Mesendoderm (in vitro differentiated cells): ENCODE measurements around the gene KRT6C.
A peak's percentile ranks its signal among the peaks of the same experiment; 100 is the strongest.

Experiments used
- DNase-seq: peaks from one replicate; pipeline ENCODE4 v3.0.0; 2013
- H2AK5ac ChIP-seq: 2 replicates; pipeline ENCODE4 v1.6.1; 2013; ENCODE audit warnings: low read length, inconsistent platforms
- H2BK120ac ChIP-seq: 2 replicates; pipeline ENCODE4 v1.6.1; 2013; ENCODE audit warnings: low read depth, mild to moderate bottlenecking, low read length, moderate library complexity, mixed read lengths
- H2BK15ac ChIP-seq: replicated peaks from 2 replicates; pipeline ENCODE4 v1.6.1; 2013; ENCODE audit warnings: low read depth, mild to moderate bottlenecking, moderate library complexity
- H2BK5ac ChIP-seq: 2 replicates; pipeline ENCODE4 v1.6.1; 2013; ENCODE audit warnings: low read length, inconsistent platforms
- H3K18ac ChIP-seq: 2 replicates; pipeline ENCODE4 v1.6.1; 2013; ENCODE audit warnings: mild to moderate bottlenecking, low read length, mixed read lengths
- H3K23ac ChIP-seq: one replicate; pipeline ENCODE4 v1.6.1; 2013; ENCODE audit warnings: low read length
- H3K27ac ChIP-seq: 2 replicates; pipeline ENCODE4 v1.5.1; 2013; ENCODE audit warnings: low read depth, mild to moderate bottlenecking, inconsistent platforms, low read length, moderate library complexity
- H3K27me3 ChIP-seq: 2 replicates; pipeline ENCODE4 v1.6.1; 2013; ENCODE audit warnings: low read length, control low read depth, mild to moderate bottlenecking, inconsistent platforms; ENCODE audit not compliant: insufficient read depth, poor library complexity
- H3K36me3 ChIP-seq: 2 replicates; pipeline ENCODE4 v1.6.1; 2013; ENCODE audit warnings: low read length, inconsistent platforms; ENCODE audit not compliant: control insufficient read depth, insufficient read depth
- H3K4ac ChIP-seq: one replicate; pipeline ENCODE4 v1.6.1; 2013; ENCODE audit warnings: low read depth, mild to moderate bottlenecking, low read length, moderate library complexity
- H3K4me1 ChIP-seq: 2 replicates; pipeline ENCODE4 v1.6.1; 2013; ENCODE audit warnings: low read depth, low read length, inconsistent platforms; ENCODE audit not compliant: control insufficient read depth
- H3K4me2 ChIP-seq: 2 replicates; pipeline ENCODE4 v1.6.1; 2013; ENCODE audit warnings: low read length
- H3K4me3 ChIP-seq: 2 replicates; pipeline ENCODE4 v1.5.1; 2013; ENCODE audit warnings: mild to moderate bottlenecking, low read length
- H3K56ac ChIP-seq: one replicate; pipeline ENCODE4 v1.6.1; 2013; ENCODE audit warnings: low read length
- H3K79me1 ChIP-seq: 2 replicates; pipeline ENCODE4 v1.6.1; 2013; ENCODE audit warnings: low read length, inconsistent platforms
- H3K79me2 ChIP-seq: 2 replicates; pipeline ENCODE4 v1.6.1; 2013; ENCODE audit warnings: mild to moderate bottlenecking, low read length; ENCODE audit not compliant: control insufficient read depth, insufficient read depth
- H3K9ac ChIP-seq: 2 replicates; pipeline ENCODE4 v1.6.1; 2013; ENCODE audit warnings: low read length, inconsistent platforms
- H4K5ac ChIP-seq: one replicate; pipeline ENCODE4 v1.6.1; 2013; ENCODE audit warnings: low read length
- H4K8ac ChIP-seq: one replicate; pipeline ENCODE4 v1.6.1; 2013; ENCODE audit warnings: low read depth, mild to moderate bottlenecking, control low read depth, low read length, moderate library complexity
- WGBS: extraction: QIAGEN DNeasy Blood & Tissue Kit; methylation state at CpG from one replicate; pipeline ENCODE4 v1.1.7; 2013; ENCODE audit warnings: low lambda C conversion rate, missing lambda C conversion rate; ENCODE audit not compliant: insufficient coverage; ENCODE audit errors: extremely low coverage; 5-methylcytosine and 5-hydroxymethylcytosine counted together

The KRT6C gene

DNA sequence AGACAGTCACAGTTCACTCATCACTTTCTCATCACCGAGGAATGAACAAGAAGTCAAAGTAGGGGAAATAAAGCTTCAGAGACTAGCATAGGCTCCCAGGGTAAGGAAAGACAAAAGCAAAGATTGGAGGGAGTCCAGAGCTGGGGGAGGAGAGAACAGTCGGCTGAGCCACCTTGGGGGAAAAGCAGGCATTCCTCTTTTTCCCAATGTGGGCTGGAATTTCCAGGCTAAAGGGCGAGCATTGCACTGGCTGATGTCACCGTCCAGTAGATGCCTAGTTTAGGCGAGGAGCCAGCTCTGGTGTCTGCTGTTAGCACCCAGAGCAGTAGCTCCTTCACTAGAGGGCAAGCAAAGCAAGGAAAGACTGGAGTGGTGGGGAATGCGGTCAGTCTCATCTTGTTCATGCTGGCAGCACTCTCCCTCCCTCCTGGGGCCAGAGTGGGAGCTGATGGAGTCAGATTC is 31.0 kb downstream of the KRT6C start:
- peak; percentile 87 for DNase-seq
- no peaks in the 10 kb centered on the region for H3K79me1 ChIP-seq
- no peak overlapping the region for H3K18ac ChIP-seq
- no peak overlapping the region for H4K5ac ChIP-seq
- peaks cover 4% of the 10 kb centered on the region for H3K4me1 ChIP-seq
- H3K9ac ChIP-seq: no peak overlapping the region
- H2BK15ac ChIP-seq: no peak overlapping the region
- H3K79me2 ChIP-seq: no peaks in the 10 kb centered on the region
- no peak overlapping the region for H3K27ac ChIP-seq
- WGBS: no CpG with 5 or more reads among the region's 6 CpGs
- H3K36me3 ChIP-seq: no peaks in the 10 kb centered on the region
- H3K4me3 ChIP-seq: no peak overlapping the region
- no peak overlapping the region for H2AK5ac ChIP-seq
- peak overlapping the region; percentile 49 for H3K56ac ChIP-seq
- no peak overlapping the region for H3K4ac ChIP-seq
- H3K27me3 ChIP-seq: no peaks in the 10 kb centered on the region
- no peak overlapping the region for H2BK120ac ChIP-seq
- H4K8ac ChIP-seq: no peak overlapping the region
- no peak overlapping the region for H3K23ac ChIP-seq
- no peak overlapping the region for H2BK5ac ChIP-seq
- H3K4me2 ChIP-seq: no peak overlapping the region

GRCh38 chr12:52441320-52441911 is 32.2 kb downstream of the KRT6C start:
- H4K5ac ChIP-seq: no peak overlapping the region
- no peak overlapping the region for H3K9ac ChIP-seq
- H3K36me3 ChIP-seq: no peaks in the 10 kb centered on the region
- no peak overlapping the region for H4K8ac ChIP-seq
- no peak overlapping the region for H2BK15ac ChIP-seq
- H3K4ac ChIP-seq: no peak overlapping the region
- no peak overlapping the region for H3K18ac ChIP-seq
- H3K4me1 ChIP-seq: peaks cover 4% of the 10 kb centered on the region
- H3K4me3 ChIP-seq: no peak overlapping the region
- H3K79me2 ChIP-seq: no peaks in the 10 kb centered on the region
- WGBS: no CpG with 5 or more reads among the region's 9 CpGs
- H3K4me2 ChIP-seq: no peak overlapping the region
- H2BK120ac ChIP-seq: no peak overlapping the region
- H3K56ac ChIP-seq: no peak overlapping the region
- no peak for DNase-seq
- no peak overlapping the region for H2AK5ac ChIP-seq
- H2BK5ac ChIP-seq: no peak overlapping the region
- no peak overlapping the region for H3K27ac ChIP-seq
- no peaks in the 10 kb centered on the region for H3K27me3 ChIP-seq
- H3K79me1 ChIP-seq: no peaks in the 10 kb centered on the region
- no peak overlapping the region for H3K23ac ChIP-seq

- WGBS: no CpG with 5 or more reads among the region's 5 CpGs
- H3K79me1 ChIP-seq: no peaks in the 10 kb centered on the region
- H3K4me1 ChIP-seq: peaks cover 4% of the 10 kb centered on the region
- H3K27me3 ChIP-seq: no peaks in the 10 kb centered on the region
- no peak overlapping the region for H3K23ac ChIP-seq
- no peak overlapping the region for H3K4ac ChIP-seq
- no peak overlapping the region for H2BK5ac ChIP-seq
- no peaks in the 10 kb centered on the region for H3K79me2 ChIP-seq
- no peak overlapping the region for H3K27ac ChIP-seq
- no peak for DNase-seq
- no peaks in the 10 kb centered on the region for H3K36me3 ChIP-seq
- no peak overlapping the region for H2BK120ac ChIP-seq
- H4K5ac ChIP-seq: no peak overlapping the region
- no peak overlapping the region for H3K4me2 ChIP-seq
- H3K18ac ChIP-seq: no peak overlapping the region
- no peak overlapping the region for H4K8ac ChIP-seq
- H3K4me3 ChIP-seq: no peak overlapping the region
- H2BK15ac ChIP-seq: no peak overlapping the region
- H2AK5ac ChIP-seq: no peak overlapping the region
- no peak overlapping the region for H3K9ac ChIP-seq
- H3K56ac ChIP-seq: no peak overlapping the region
Observed at GRCh38 chr12:52440821-52441319, 32.7 kb downstream of the KRT6C start.

- Histone ChIP-seq H3K56ac (no peak overlapping the region), H3K4ac (no peak overlapping the region), H2BK120ac (no peak overlapping the region), H4K5ac (no peak overlapping the region), H3K27ac (no peak overlapping the region), H3K4me2 (no peak overlapping the region), H3K4me3 (no peak overlapping the region), H2BK5ac (no peak overlapping the region), H3K79me1 (no peaks in the 10 kb centered on the region), H2AK5ac (no peak overlapping the region), H3K36me3 (no peaks in the 10 kb centered on the region), H3K79me2 (no peaks in the 10 kb centered on the region), H3K18ac (no peak overlapping the region), H4K8ac (no peak overlapping the region), H3K4me1 (peaks cover 4% of the 10 kb centered on the region), H2BK15ac (no peak overlapping the region), H3K9ac (no peak overlapping the region), H3K23ac (no peak overlapping the region), H3K27me3 (no peaks in the 10 kb centered on the region)
- DNase-seq: no peak
- WGBS: no CpG with 5 or more reads among the region's 2 CpGs
Observed at GRCh38 chr12:52439845-52440244, 33.8 kb downstream of the KRT6C start.

- H3K27me3 ChIP-seq: no peaks in the 10 kb centered on the region
- no peak overlapping the region for H3K23ac ChIP-seq
- H3K4ac ChIP-seq: no peak overlapping the region
- no peaks in the 10 kb centered on the region for H3K36me3 ChIP-seq
- H3K79me1 ChIP-seq: no peaks in the 10 kb centered on the region
- H4K8ac ChIP-seq: no peak overlapping the region
- DNase-seq: no peak
- no CpG with 5 or more reads among the region's 8 CpGs for WGBS
- no peak overlapping the region for H2BK15ac ChIP-seq
- no peak overlapping the region for H3K27ac ChIP-seq
- H3K79me2 ChIP-seq: no peaks in the 10 kb centered on the region
- no peak overlapping the region for H3K9ac ChIP-seq
- H3K4me2 ChIP-seq: no peak overlapping the region
- no peak overlapping the region for H3K56ac ChIP-seq
- peaks cover 4% of the 10 kb centered on the region for H3K4me1 ChIP-seq
- H3K18ac ChIP-seq: no peak overlapping the region
- no peak overlapping the region for H3K4me3 ChIP-seq
- no peak overlapping the region for H2BK120ac ChIP-seq
- H2BK5ac ChIP-seq: no peak overlapping the region
- H2AK5ac ChIP-seq: no peak overlapping the region
- no peak overlapping the region for H4K5ac ChIP-seq
Observed at GRCh38 chr12:52439420-52439819, 34.2 kb downstream of the KRT6C start.
